Thyroid gland (tissue), 4 donors: ENCODE data around the gene CALR3. TPM values are rescaled to one million over a fixed set of nuclear protein-coding genes. Genes with fewer than 3 reads are reported as not detected.

Source experiments
- DNase-seq, 2 donors: peaks; one replicate each; pipeline ENCODE4 v3.0.0-alpha.2; 2019
- H3K27ac ChIP-seq, 3 donors: fragments of 200-600 bp; sonication (generic); 1 replicate in 2 of 3; 2 replicates in 1 of 3; pipeline ENCODE4 v1.5.1; 2016 to 2019; ENCODE audit warnings: mild to moderate bottlenecking in 1 of 3, moderate library complexity in 1 of 3
- H3K27me3 ChIP-seq: fragments of 200-600 bp; sonication (generic); one replicate; pipeline ENCODE4 v1.5.1; 2019
- H3K36me3 ChIP-seq, 2 donors: fragments of 200-600 bp; sonication (generic); one replicate each; pipeline ENCODE4 v1.5.1; 2016 to 2019
- H3K4me1 ChIP-seq, 2 donors: fragments of 200-600 bp; sonication (generic); one replicate each; pipeline ENCODE4 v1.5.1; 2017 to 2019
- H3K4me3 ChIP-seq, 3 donors: fragments of 200-600 bp; sonication (generic); replicated peaks in 1 of 3; 1 replicate in 2 of 3; 2 replicates in 1 of 3; pipeline ENCODE4 v1.5.1; 2016; ENCODE audit warnings: mild to moderate bottlenecking in 1 of 3
- H3K9me3 ChIP-seq: fragments of 200-600 bp; sonication (generic); one replicate; pipeline ENCODE4 v1.5.1; 2017
- POLR2A ChIP-seq, 2 donors: fragments of 450-650 bp; IDR thresholded peaks; one replicate each; pipeline ENCODE4 v1.6.1; 2017; ENCODE audit warnings: antibody characterized with exemption in 2 of 2, mild to moderate bottlenecking in 2 of 2, moderate library complexity in 1 of 2
- WGBS, 2 donors: methylation state at CpG; one replicate each; pipeline ENCODE4 v1.1.5; 2017; 5-methylcytosine and 5-hydroxymethylcytosine counted together
- intact Hi-C: fragments of 100-400 bp; cut with DNase I; formaldehyde crosslinking; loops from one replicate; pipeline ENCODE4 v1.15.1; 2023
- total RNA-seq, 4 donors: library from RNA; depleted of rRNA; stranded (reverse); fragments of >200 nt; gene quantifications; one replicate each; pipeline ENCODE4 v1.2.3, GENCODE V29; 2016
- TF ChIP-seq, protein P1 (sequence below), 6 experiments: fragments of 200-600 bp in 3 of 6; fragments of 450-650 bp in 3 of 6; sonication (generic) in 3 of 6; IDR thresholded peaks; one replicate each; pipeline ENCODE4 v1.5.1; 2016 to 2019; ENCODE audit warnings: antibody characterized with exemption in 6 of 6, mild to moderate bottlenecking in 2 of 6, inconsistent platforms in 1 of 6, moderate library complexity in 1 of 6

CALR3 gene
- total RNA-seq, 4 donors from 2014 or later, result 0.58 TPM; not detected in 3

DNA sequence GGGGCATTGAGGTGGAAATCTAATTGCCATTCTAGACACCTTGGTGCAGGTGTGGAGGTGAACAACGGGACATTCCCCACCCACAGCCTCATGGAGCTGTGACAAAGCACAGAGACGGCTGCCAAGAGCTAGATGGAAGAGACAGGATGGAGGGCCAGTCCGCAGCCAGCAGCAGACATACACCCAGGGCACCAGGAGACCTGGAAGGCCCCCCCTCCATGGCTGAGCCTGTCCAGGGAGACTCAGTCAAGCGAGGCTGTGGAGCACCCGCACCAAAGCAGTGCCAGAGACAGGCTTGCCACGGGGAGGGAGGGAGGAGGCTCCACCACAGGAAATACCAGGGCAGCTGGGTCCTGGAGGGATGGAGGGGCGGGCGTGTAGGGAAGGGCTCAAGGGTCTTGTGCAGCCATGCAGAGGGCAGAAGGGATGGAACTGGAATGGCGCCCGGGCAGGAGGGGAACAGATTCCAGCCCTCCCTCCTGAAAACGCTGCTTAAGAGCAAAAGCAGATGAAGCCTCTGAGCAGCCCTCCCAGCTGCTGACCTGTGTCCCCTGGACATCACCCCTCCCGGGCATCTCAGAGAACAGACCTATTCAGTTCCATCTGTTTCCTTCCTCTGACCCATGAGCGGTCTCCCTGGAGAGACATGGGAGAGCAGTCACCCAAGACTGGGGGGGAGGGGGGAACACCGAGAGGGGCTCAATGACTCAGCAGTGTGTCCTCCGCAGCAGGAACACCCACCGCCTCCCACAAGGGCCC lies 38.6 kb downstream of the CALR3 start:
- peak; percentile 97 to 98 for DNase-seq
- 4 to 6% methylated on average over 12 to 14 of the region's 16 CpGs for WGBS, 2 donors
- Histone ChIP-seq H3K9me3 (no peaks in the 10 kb centered on the region), H3K27me3 (no peaks in the 10 kb centered on the region), H3K4me3 (no peak overlapping the region), H3K4me1 (peaks cover 54 to 62% of the 10 kb centered on the region in 2 donors), H3K27ac (peak overlapping the region; percentile 75 to 84 (median 77)), H3K36me3 (no peaks in the 10 kb centered on the region)
- TF ChIP-seq, protein P1, sequence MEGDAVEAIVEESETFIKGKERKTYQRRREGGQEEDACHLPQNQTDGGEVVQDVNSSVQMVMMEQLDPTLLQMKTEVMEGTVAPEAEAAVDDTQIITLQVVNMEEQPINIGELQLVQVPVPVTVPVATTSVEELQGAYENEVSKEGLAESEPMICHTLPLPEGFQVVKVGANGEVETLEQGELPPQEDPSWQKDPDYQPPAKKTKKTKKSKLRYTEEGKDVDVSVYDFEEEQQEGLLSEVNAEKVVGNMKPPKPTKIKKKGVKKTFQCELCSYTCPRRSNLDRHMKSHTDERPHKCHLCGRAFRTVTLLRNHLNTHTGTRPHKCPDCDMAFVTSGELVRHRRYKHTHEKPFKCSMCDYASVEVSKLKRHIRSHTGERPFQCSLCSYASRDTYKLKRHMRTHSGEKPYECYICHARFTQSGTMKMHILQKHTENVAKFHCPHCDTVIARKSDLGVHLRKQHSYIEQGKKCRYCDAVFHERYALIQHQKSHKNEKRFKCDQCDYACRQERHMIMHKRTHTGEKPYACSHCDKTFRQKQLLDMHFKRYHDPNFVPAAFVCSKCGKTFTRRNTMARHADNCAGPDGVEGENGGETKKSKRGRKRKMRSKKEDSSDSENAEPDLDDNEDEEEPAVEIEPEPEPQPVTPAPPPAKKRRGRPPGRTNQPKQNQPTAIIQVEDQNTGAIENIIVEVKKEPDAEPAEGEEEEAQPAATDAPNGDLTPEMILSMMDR (IDR thresholded peaks at IDR 0.05), result no peak
- TF ChIP-seq POLR2A (IDR thresholded peaks at IDR 0.05), result no peak
- intact Hi-C loops, result no loop called here

DNA sequence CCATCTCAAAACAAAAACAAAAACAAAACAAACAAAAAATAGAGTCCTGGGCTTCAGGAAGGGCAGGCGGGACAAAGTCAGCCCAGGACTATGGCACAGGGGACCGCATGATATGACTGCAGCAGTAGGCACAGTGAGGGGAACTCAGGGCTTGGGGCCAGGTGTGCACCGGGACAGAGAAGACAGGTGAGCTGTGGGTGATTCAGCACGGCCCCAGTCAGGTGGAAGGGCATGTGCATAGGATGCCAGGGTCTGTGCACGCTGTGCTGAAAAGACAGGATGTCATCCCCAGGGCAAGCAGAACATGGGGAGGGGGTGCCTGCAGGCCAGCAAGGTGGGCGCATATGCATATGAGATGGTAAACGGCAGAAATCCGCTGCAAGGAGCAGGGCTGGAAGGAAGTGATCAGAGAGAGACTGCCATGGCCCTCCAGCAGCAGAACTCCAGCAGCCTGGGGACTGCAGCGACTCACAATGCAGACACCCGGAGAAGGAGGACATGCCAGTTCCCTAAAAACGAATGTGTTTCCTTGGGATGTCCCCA lies 39.2 kb downstream of the CALR3 start:
- TF ChIP-seq, protein P1 (IDR thresholded peaks at IDR 0.05), result no peak
- TF ChIP-seq POLR2A (IDR thresholded peaks at IDR 0.05), result no peak
- peak overlapping the region; percentile 54 to 77 (median 75) for H3K27ac ChIP-seq
- DNase-seq, result peak; percentile 58 to 80
- peaks cover 49 to 59% of the 10 kb centered on the region in 2 donors for H3K4me1 ChIP-seq
- no peak overlapping the region for H3K4me3 ChIP-seq
- H3K9me3 ChIP-seq, result no peaks in the 10 kb centered on the region
- no peaks in the 10 kb centered on the region for H3K36me3 ChIP-seq
- WGBS, 2 donors, result 33% methylated on average over 11 of the region's 11 CpGs
- intact Hi-C loops, result no loop called here
- H3K27me3 ChIP-seq, result no peaks in the 10 kb centered on the region

DNA sequence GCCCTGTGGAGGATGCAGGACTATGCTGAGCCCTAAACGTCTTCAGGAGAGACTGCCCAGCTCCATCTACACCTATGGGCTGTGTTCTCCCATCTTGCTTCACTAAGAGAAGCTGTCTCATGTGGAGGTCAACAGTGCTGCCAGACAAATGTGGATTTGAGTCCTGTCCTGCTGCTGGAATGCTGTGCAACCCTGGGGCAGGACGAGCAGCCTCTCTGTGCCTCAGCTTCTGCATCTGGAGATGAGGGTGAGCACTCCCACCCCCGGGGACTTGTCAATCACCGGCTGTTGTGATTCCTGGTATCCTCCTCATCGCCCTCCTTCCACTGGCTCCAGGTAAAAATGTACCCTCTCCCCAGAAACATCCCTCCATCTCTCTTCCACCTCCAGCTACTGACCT lies 40.5 kb downstream of the CALR3 start:
- no peak for DNase-seq
- Histone ChIP-seq H3K27me3 (no peaks in the 10 kb centered on the region), H3K36me3 (no peaks in the 10 kb centered on the region), H3K4me1 (peaks cover 44 to 53% of the 10 kb centered on the region in 2 donors), H3K27ac (no peak overlapping the region), H3K4me3 (no peak overlapping the region), H3K9me3 (no peaks in the 10 kb centered on the region)
- WGBS, 2 donors, result 92 to 93% methylated on average over 4 to 5 of the region's 5 CpGs
- intact Hi-C loops, result no loop called here
- TF ChIP-seq, protein P1 (IDR thresholded peaks at IDR 0.05), result no peak
- TF ChIP-seq POLR2A (IDR thresholded peaks at IDR 0.05), result no peak

GRCh38 chr19:16454351-16454918 lies 41.5 kb downstream of the CALR3 start:
- 80 to 81% methylated on average over 10 of the region's 10 CpGs for WGBS, 2 donors
- Histone ChIP-seq H3K4me1 (peaks cover 43 to 52% of the 10 kb centered on the region in 2 donors), H3K4me3 (no peak overlapping the region), H3K27me3 (no peaks in the 10 kb centered on the region), H3K36me3 (no peaks in the 10 kb centered on the region), H3K27ac (no peak overlapping the region), H3K9me3 (no peaks in the 10 kb centered on the region)
- TF ChIP-seq, protein P1 (IDR thresholded peaks at IDR 0.05), result no peak
- TF ChIP-seq POLR2A (IDR thresholded peaks at IDR 0.05), result no peak
- no peak for DNase-seq
- intact Hi-C loops, result no loop called here

GRCh38 chr19:16452325-16452724 lies 43.6 kb downstream of the CALR3 start:
- H3K36me3 ChIP-seq, result no peaks in the 10 kb centered on the region
- H3K4me1 ChIP-seq, result peaks cover 23 to 37% of the 10 kb centered on the region in 2 donors
- H3K9me3 ChIP-seq, result no peaks in the 10 kb centered on the region
- no peaks in the 10 kb centered on the region for H3K27me3 ChIP-seq
- H3K27ac ChIP-seq, result no peak overlapping the region
- no peak for TF ChIP-seq POLR2A (IDR thresholded peaks at IDR 0.05)
- TF ChIP-seq, protein P1 (IDR thresholded peaks at IDR 0.05), result no peak
- intact Hi-C loops, result no loop called here
- WGBS, 2 donors, result 38 to 54% methylated on average over 8 of the region's 8 CpGs
- no peak overlapping the region for H3K4me3 ChIP-seq
- DNase-seq, result peak in 1 of 2 donors; percentile 55
